ENCODE results near the gene ZSCAN5B. TPM values are rescaled to one million over a fixed set of nuclear protein-coding genes. Genes with fewer than 3 reads are reported as not detected.
A peak's percentile ranks its signal among the peaks of the same experiment; 100 is the strongest.
"Not testable (repeated sequence)": the region's sequence is repeated elsewhere in the genome, so short reads cannot be mapped to it uniquely, and the experiment has no call there.

Gene ZSCAN5B
- total RNA-seq, 1 donor from 2014 or later = not detected

DNA sequence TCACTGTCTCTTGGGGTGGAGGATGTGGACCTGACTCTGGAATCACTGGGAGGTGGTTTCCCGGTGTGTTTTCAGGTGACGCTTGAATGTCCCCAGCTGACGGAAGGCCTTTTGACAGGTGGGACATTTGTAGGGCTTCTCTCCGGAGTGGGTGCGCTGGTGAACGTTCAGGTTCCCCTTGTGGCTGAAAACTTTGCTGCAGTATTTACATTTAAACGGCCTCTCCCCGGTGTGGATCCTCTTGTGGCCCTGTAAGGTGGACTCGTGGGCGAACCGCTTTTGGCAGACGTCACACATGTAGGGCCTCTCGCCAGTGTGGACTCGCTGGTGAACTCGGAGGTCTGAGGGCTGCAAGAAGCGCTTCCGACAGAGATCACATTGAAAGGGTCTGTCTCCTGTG, 7.8 kb downstream of the ZSCAN5B start:
- ATAC-seq (ENCODE audit: poor library complexity) = no peak
- no peak for DNase-seq
- intact Hi-C loops (cut with DNase I) = no loop called here

DNA sequence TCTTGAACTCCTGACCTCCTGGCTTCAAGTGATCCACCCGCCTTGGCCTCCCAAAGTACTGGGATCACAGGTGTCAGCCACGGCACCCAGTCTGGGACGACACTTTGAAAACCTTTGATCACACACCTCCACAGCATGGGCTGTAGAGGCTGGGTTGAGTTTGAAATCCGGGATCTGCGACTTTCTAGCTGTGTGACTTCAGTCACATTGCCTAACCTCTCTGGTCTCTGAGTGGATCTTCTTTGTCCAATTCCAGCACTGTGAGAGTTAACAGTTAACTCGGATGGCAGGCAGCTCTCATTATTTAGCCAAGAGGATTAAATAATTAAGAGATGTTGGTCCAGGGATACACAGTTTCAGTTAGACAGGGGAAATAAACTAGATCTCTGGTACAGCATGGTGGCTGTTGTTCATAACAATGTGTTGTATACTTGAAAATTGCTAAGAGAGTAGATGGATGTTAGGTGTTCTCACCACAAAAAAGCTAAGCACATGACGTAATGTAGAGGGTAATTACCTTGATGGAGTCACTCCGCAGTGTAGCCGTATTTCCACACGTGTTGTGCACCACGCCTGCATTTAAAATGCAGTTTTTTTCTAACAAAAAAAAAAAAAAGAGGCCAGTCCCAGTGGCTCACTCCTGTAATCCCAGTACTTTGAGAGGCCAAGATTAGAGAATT, 19.9 kb downstream of the ZSCAN5B start:
- ATAC-seq (ENCODE audit: poor library complexity) (no peak), DNase-seq (no peak)

GRCh38 chr19:56176881-56177280, 20.7 kb downstream of the ZSCAN5B start:
- no peak for ATAC-seq (ENCODE audit: poor library complexity)

More for the DNA sequence above, 19.9 kb downstream of the ZSCAN5B start:
- intact Hi-C loops (cut with DNase I) = no loop called here

GRCh38 chr19:56176310-56176709, 21.3 kb downstream of the ZSCAN5B start:
- ATAC-seq (ENCODE audit: poor library complexity); intact Hi-C loops (cut with DNase I); DNase-seq: not testable (repeated sequence)

More at GRCh38 chr19:56176881-56177280, 20.7 kb downstream of the ZSCAN5B start:
- intact Hi-C loops (cut with DNase I) = no loop called here
- DNase-seq = no peak

DNA sequence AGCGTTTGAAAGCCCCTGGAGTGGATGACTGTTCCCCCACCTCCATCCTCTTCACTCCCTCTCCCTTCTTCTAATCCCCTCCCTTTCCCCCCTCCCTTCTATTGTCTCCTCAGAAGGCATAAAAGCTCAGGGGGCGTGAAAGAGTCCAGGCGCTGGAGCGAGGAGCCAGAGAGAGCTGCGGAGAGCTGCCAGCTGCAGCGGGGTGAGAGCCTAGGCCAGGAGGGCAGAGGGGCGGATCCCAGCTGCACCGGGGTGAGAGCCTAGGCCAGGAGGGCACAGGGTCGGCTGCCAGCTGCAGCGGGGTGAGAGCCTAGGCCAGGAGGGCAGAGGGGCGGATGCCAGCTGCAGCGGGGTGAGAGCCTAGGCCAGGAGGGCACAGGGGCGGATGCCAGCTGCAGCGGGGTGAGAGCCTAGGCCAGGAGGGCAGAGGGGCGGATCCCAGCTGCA, 21.7 kb downstream of the ZSCAN5B start, which contains the start of gene GALP:
Gene GALP, plus strand, starts transcription at position 148 of the 447 bp plus-strand sequence. CDS start 1,101 bp downstream, outside the sequence.
- DNase-seq; intact Hi-C loops (cut with DNase I); ATAC-seq (ENCODE audit: poor library complexity): not testable (repeated sequence)

GRCh38 chr19:56174550-56174949, 23.0 kb downstream of the ZSCAN5B start:
- no peak for DNase-seq
- ATAC-seq (ENCODE audit: poor library complexity) = no peak
- intact Hi-C loops (cut with DNase I) = loop anchor here (5.0 kb wide), 1 partner anchor 97 kb away; no protein-coding TSS in a partner anchor

GRCh38 chr19:56174086-56174485, 23.5 kb downstream of the ZSCAN5B start:
- DNase-seq (no peak), ATAC-seq (ENCODE audit: poor library complexity) (no peak)
- intact Hi-C loops (cut with DNase I) = loop anchor here (5.0 kb wide), 1 partner anchor 97 kb away; no protein-coding TSS in a partner anchor

GRCh38 chr19:56170261-56170660, 27.3 kb downstream of the ZSCAN5B start:
- DNase-seq = no peak
- intact Hi-C loops (cut with DNase I) = loop anchor here (5.0 kb wide), 1 partner anchor 93 kb away; no protein-coding TSS in a partner anchor
- ATAC-seq (ENCODE audit: poor library complexity) = no peak

- no peak for DNase-seq
- ATAC-seq (ENCODE audit: poor library complexity) = no peak
- intact Hi-C loops (cut with DNase I) = no loop called here
Measured at GRCh38 chr19:56167064-56167578, 30.5 kb downstream of the ZSCAN5B start.

DNA sequence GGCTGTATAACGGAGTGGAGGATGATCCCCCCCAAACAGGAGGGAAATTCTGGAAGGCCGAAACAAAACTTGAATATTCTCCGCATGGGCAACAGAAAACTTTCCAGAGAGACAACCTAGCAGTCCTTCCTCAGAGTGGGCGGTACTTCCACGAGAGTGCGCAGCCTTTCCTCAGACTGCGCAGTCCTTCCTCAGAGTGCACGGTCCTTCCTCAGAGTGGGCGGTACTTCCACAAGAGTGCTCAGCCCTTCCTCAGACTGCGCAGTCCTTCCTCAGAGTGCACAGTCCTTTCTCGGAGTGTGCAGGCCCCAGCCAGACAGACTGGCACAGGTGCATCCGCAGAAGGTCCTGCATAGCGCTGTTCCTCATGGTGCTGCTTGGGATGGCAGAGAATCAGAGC, 34.5 kb downstream of the ZSCAN5B start:
- intact Hi-C loops (cut with DNase I) = no loop called here
- ATAC-seq (ENCODE audit: poor library complexity) = no peak
- no peak for DNase-seq

DNA sequence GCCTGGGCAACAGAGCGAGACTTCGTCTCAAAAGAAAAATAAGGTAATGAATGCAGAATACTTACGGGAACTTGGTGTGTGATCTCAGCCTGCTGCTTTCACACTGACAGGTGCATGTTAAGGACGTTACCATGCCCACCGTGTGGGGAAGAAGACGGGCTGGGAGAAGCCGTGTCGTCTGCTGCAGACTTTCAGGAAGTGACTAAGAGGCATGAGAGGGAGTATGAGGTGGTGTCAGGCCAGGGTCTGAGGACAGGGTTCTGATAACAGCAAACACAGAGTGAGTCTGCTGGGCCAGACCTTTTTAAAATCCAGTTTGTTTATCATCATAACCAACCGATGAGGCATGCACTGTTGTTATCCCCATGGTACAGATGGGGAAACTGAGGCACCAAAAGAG, 35.3 kb downstream of the ZSCAN5B start:
- intact Hi-C loops (cut with DNase I) = no loop called here
- ATAC-seq (ENCODE audit: poor library complexity) = no peak
- no peak for DNase-seq

GRCh38 chr19:56161534-56161933, 36.0 kb downstream of the ZSCAN5B start:
- intact Hi-C loops (cut with DNase I) = no loop called here
- no peak for ATAC-seq (ENCODE audit: poor library complexity)

DNA sequence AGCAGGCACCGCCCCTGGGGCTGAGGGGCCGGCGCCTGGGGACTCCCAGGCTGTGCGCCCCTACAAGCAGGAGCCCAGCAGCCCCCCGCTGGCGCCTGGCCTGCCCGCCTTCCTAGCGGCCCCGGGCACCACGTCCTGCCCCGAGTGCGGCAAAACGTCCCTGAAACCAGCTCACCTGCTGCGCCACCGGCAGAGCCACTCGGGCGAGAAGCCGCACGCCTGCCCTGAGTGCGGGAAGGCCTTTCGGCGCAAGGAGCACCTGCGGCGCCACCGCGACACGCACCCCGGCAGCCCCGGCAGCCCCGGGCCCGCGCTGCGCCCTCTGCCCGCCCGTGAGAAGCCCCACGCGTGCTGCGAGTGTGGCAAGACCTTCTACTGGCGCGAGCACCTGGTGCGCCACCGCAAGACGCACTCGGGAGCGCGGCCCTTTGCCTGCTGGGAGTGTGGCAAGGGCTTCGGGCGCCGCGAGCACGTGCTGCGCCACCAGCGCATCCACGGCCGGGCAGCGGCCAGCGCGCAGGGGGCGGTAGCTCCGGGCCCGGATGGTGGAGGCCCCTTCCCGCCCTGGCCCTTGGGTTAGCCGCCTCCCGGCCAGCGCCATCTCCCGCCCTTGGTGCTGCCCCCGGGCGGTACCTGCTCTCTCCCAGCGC, 37.8 kb downstream of the ZSCAN5B start:
- intact Hi-C loops (cut with DNase I) = no loop called here
- no peak for ATAC-seq (ENCODE audit: poor library complexity)
- DNase-seq = no peak

More at GRCh38 chr19:56161534-56161933, 36.0 kb downstream of the ZSCAN5B start:
- DNase-seq = no peak

DNA sequence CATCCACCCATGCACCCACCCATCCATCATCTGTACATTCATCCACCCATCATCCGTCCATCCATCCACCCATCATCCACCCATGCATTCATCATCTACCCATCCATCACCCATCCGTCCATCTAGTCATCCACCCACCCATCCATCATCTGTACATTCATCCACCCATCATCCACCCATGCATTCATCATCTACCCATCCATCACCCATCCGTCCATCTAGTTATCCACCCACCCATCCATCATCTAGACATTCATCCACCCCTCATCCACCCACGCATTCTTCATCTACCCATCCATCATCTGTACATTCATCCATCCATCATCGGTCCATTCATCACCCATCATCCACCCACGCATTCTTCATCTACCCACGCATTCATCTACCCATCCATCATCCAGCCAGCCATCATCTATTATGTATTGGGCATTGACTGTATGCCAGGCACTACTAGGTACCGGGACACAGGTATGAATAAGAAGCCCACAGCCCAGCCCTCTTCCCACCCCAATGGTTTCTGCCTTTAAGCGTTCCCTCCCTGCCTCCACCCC, 38.5 kb downstream of the ZSCAN5B start:
- ATAC-seq (ENCODE audit: poor library complexity) = no peak
- intact Hi-C loops (cut with DNase I) = no loop called here
- DNase-seq = no peak

DNA sequence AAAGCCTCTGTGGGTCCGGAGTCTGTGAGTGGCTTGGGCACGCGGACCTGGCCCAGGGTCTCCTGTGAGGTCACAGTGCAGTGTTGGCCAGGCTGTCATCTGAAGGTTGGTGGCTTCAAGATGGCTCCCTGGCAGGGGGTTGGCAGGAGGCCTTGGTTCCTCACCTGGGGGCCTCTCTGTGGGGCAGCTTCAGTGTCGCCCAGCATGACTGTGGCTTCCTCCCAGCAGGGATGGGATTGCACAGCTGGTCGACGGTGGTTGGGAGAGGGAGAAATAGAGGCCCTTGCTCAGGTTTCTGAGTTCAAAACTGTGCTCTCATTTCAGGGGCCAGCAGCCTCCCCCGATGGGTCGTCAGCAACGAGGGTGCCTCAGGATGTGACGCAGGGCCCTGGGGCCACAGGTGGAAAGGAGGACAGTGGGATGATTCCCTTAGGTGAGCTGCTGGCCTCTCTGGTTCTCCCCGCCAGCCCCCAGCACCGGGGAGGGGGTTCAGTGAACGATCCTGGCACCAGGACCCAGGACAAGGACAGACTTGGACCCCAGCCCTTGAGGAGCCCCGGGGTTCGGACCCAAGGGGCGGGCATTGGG, 39.3 kb downstream of the ZSCAN5B start:
- intact Hi-C loops (cut with DNase I) = no loop called here
- DNase-seq (no peak), ATAC-seq (ENCODE audit: poor library complexity) (no peak)

- ATAC-seq (ENCODE audit: poor library complexity) (peak; percentile 34), DNase-seq (no peak)
- intact Hi-C loops (cut with DNase I) = no loop called here
Measured at GRCh38 chr19:56156768-56157167, 40.8 kb downstream of the ZSCAN5B start.

DNA sequence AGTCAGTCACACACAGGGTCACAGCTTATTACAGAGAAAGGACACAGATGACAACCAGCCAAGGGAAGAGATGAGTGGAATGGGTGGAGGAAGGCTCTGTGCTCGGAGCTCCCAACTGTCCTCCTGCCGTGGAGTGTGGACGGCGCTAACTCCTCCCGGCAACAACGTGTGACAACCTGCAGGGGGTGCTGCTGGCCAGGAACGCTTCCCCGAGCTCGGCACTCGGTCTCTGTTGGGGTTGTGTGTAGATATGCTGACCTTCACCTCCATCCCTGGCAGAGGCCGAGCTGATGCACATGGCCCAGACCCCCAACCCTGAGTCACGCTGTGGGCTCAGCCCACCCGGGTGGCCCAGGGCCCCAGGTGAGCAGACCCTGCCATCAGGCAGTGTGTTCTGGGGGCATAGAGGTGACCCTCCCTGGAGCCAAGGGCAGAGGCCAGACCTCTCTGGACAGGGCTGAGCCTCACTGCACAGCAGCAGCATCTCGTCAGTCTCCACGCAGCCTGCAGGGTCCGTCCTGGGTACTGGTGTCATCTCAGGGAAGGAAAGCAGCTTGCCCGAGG, 42.4 kb downstream of the ZSCAN5B start:
- peak; percentile 26 for ATAC-seq (ENCODE audit: poor library complexity)
- intact Hi-C loops (cut with DNase I) = no loop called here
- no peak for DNase-seq

DNA sequence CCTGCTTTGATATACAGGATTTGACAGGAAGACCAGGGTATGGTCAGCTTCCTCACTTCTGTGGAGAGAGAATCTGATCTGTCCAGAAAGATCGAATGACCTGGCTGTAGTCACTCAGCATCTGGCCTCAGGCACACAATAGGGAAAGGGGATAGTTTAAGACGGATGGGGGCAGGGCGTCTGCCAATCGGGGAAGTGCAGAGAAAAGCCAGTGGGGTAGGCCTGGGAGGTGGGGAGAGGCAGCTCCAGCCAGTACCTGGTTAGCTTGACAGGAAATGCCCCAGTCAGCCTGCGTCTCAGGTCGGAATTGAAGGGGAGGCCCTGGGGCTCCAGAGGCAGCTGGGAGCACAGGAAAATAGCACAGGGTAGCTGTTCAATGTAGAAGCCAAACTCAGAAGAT, 44.1 kb downstream of the ZSCAN5B start:
- intact Hi-C loops (cut with DNase I) = loop anchor here (5.0 kb wide), 1 partner anchor 56 kb away; no protein-coding TSS in a partner anchor
- DNase-seq (no peak), ATAC-seq (ENCODE audit: poor library complexity) (no peak)

DNA sequence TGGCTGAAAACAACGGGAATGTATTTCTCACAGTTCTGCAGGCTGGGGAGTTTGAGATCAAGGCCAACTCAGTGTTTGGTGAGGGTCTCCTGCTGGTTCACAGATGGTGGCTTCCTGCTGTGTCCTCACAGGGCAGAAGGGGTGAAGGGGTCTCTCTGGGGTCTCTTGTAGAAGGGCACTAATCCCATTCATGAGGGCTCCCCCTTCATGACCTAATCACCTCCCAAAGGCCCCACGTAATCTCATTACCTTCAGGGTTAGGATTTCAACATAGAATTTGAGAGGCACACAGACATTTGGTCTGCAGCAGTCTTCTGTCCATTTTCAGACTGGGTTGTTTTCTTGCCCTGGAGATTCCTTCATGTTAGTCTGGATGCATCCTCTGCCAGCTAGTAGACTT, 44.9 kb downstream of the ZSCAN5B start:
- no peak for ATAC-seq (ENCODE audit: poor library complexity)
- no peak for DNase-seq
- intact Hi-C loops (cut with DNase I) = loop anchor here (5.0 kb wide), 1 partner anchor 55 kb away; no protein-coding TSS in a partner anchor
